NCI-H2107 treated with DMSO at 0.1 percent for 48 hours (cell line): Measurements from ENCODE around the gene LRRN1.

Source experiments
- DNase-seq: peaks from one replicate; lab custom pipeline; 2025; ENCODE audit not compliant: unreplicated experiment; lab: John Stamatoyannopoulos, UW

LRRN1 gene

DNA sequence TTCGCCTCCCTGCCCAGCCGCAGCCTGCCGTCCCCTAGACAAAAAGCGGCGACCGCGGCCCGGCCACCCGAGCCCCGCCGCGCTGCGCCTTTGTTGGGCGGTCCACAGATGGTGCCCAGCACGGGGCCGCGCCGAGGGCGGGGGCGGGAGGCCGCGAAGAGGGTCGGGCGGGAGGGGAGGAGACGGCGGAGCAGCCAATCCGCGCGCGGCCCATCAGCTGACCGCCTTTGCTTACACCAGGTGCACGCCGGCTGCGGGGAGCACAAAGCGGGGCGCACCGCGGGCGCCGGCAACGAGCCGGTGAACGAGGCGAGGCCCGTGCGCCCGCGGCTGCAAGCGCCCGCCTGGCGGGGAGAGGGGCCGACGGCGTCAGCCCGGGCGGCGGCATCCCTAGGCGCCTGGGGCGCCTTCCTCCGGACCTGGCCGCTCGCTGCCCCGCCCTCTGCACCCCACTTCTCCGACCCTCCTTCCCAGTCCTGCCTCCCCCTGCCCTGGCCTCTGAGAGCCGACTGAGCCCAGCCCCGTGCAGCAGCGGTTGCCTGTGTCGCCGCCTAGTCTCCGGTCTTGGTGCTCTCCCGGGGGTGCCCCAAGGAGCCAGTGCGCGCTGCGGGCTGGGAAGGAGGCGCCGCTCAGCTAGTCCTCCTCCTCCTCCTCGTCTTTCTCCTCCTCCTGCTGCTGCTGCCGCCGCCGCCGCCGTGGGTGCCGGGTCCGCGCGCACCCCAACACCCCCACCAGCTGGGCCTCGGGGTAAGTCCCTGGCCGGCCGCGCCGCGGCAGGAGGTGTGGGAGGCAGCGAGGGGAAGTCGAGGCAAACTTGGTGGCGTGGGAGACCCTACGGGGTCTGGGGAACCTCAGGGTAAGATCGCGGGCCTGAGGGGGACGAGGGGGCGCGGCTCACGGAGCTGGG, at the start of gene LRRN1:
Gene LRRN1, plus strand, starts transcription at position 259 of the 907 bp plus-strand sequence. CDS start 45,211 bp downstream, outside the sequence.
- peak; percentile 12 for DNase-seq

DNA sequence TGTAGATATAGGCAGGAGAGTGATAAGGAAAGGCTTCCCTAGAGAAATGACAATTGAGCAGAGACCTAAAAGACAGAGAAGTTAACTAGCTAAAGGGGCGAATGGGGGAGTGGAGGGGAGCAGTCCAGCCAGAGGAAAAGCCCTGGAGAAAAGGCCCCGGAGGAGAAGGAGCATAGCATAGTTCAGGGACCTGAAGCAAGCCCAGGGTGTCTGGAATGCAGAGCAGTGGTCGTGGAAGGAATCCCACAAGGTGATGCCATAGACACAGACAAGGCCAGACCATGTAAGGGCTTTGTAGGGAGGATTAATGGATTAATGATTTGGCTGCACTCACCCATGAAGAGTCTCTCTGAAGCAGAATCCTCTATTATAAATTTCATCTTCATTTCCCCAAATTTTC, 45.8 kb upstream of the LRRN1 start:
- no peak for DNase-seq

DNA sequence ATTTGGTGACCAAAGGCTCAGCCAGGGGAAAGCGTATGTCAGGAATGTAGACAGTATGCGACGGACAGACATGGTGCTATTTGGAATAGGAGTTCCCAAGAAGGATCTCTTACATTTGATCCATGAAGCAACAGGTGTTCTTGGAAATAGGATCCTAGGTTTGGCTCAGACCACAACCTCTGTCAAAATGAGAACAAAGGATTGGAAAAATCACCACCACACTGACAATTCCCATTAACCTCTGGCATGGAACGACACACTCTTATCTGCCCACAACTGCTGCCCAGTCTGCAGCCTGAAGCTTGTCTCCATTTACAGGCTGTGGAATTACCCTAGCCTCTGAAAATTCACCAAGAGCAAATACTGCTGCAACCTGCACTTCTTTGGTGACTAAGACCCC, 33.6 kb upstream of the LRRN1 start:
- DNase-seq, result no peak

DNA sequence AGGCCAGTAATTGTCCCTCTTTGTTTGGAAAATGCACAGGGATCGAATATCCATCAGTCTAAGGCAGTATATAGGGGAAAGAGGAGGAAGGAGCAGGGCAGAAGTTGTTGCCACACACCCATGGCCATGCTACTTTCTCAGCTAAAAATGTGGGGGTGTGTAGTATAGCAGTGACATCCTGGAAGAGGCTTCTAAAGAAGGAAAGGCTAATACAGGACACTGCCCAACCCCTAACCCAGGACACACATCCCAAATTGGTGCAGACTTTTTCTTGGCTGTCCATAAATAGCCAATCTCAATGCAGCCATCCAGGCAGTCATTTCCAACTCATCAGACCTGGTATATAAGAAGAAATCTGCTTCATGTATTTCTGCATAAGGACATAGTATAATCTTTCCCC, 33.1 kb upstream of the LRRN1 start:
- no peak for DNase-seq

DNA sequence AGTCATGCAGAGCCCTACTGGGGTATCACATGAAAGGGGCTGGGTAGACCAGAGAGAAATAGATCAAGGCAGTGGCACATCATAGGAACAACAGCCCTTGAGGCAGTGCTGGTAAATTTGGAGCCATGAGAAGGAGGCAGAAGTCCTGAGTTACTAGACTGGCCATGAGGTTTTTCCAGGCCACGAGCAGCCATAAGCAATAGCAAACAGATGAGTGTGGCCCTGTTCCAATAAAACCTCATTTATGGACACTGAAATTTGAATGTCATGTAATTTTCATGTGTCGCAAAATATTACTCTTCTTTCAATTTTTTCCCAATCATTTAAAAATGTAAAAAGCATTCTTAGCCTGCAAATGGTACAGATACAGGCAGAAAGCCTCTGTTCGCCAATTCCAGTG, 28.1 kb upstream of the LRRN1 start:
- DNase-seq, result no peak

DNA sequence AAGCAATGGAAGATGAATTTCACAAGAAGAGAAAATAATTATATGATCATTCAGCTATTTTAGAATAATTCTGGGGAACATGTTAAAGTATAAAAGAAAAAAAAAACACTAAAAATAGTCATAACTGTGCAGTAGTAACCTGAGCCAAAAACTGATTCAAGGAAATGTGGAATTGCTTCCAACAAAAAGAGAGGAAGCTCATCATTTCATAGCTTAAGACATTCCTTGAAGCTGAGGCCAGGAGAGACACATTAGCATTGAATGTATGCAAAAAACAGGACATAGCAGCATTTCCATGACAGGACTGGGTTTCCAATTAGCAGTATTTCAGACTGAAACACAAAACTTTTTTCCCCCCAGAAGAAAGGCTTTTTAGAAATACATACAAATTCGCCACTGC, 27.7 kb upstream of the LRRN1 start:
- no peak for DNase-seq

DNA sequence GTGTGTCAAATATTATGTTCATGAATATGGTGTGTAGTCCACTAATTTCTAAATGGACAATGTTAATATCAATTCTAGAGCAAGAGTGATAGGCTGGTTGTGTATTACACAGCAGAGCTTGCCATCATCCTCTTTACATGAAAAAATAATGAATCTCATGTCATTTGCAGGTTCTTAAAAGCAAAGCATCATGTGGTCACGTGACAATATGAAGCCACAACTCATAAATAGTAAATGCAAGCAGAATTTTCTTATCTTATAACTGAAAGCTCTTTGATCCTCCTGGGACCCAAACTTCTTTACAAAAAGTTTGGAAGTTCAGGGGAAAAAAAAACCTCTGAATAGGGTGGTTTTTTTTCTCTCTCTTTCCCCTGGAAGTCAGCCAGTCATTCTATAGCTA, 26.9 kb upstream of the LRRN1 start:
- no peak for DNase-seq

DNA sequence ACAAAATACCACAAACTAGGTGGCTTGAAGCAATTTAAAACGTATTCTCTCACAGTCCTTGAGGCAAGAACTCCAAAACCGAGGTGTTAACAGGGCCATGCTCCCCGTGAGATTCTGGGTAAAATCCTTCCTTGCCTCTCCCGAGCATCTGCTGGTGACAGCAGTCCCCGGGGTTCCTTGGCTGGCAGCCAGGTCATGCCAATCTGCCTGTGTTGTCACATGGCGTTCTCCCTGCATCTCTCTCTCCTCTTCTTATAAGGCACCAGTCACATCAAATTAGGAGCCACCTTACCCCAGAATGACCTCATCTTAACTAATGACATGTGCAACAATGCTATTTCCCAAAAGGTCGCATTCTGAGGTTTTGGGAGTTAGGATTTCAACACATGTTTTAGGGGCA, 26.3 kb upstream of the LRRN1 start:
- DNase-seq, result no peak

DNA sequence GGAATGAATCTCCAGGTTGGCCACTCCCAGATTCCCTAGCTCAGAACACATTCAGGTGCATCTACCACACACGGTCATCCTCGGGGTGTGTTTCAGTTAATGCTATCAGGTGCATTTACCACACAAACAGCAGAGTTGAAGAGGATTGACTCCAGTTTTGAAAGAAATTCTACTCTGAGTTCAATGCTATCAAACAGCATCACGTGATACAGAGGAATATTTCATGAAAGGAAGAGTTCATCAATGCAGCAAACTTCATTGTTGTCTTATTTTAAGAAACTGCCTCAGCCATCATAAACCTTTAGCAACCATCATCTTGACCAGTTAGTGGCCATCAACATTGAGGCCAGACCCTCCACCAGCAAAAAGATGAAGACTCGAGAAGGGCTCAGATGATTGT, 22.6 kb upstream of the LRRN1 start:
- no peak for DNase-seq

DNA sequence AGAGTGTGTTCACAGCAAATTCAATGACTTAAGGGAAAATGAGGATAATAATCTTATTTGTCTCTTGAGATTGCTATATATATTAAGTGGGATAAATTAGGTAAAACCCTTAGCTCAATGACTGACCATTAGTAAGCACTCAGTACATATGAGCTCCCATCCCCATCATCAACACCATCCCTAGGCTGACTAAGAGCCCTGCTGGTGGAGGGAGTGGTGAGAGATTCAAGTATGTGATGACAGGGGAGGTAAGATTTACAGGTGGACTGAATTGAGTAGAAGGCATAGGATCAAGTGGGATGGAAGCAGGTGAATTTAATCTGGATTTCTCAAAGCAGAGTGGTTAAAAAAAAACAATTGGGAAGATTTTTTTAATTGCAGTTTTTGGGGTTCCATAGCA, 21.0 kb upstream of the LRRN1 start:
- DNase-seq, result no peak

DNA sequence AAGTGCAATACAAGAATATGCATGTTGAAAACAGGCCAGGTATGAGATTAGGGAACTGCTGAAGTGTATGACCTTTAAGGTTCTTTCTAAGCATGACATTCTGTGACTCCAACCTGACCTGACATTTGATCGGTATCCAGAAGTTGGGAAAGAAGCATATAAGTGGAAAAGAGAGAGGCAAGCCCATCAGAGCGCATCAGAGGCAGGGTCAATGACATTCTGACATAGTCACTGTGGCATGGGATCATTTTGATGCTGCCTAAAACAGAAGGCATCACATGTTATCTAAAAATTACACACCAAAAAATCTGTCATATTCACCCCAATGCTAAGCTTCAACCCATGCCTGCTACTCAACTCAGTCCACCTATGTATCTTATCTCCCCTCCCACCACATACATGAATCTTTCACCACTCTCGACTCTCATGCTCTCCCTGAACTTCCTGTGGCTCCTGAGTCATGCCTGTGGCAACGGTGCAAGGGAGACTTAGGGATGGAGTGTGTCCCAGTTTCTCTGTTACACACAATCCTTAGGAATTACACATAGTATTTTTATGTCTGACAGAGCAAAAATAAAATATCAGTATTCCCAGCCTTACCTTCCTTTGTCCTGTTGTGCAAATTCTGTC, 20.5 kb upstream of the LRRN1 start:
- DNase-seq, result no peak

DNA sequence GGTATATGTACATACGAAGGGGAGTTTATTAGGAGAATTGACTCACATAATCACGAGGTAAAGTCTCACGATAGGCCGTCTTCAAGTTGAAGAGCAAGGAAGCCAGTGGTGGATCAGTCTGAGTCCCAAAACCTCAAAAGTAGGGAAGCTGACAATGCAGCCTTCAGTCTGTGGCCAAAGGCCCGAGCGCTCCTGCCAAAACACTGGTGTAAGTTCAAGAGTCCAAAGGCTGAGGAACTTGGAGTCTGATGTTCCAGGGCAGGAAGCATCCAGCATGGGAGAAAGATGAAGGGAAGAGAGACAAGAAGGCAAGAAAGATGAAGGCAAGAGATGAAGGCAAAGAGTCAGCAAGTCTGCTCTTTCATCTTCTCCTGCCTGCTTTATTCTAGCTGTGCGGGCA, 16.8 kb upstream of the LRRN1 start:
- no peak for DNase-seq

DNA sequence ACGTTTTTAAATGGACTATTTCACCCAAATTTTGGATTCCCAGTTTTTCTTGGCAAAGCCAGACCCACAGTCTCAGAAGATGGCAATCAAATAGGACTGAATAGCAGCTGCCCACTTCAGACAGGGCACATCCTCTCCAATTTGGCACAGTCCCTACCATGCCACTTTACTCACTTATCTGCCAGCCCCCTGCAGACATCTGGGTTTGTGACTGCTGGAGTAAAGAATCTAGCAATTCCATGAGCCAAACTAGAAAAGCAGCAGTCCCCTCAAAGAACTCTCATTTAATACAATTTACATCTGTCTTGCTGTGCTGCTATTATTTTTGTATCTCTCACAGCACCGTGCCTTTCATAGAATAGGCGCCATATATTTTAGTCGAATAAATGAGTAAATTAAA, 16.0 kb upstream of the LRRN1 start:
- no peak for DNase-seq

DNA sequence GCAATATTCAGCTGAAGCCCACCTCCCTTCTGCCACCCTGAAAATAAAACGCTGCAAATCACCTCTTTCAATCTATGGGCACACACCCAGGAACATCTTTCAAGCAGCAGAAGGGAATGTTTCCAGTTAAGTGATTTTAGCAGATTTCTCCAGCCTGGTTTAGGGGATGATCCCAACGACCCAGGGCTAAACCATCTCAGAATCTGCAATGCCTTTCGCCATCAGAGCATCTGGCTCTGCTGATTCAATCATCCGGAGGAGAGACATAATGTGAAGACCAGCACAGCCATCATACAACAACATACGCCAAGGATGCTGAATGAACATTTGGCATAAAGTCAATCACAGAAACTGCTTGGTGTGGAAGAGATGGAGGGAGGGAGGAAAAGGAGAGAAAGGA, 15.5 kb upstream of the LRRN1 start:
- DNase-seq, result no peak

DNA sequence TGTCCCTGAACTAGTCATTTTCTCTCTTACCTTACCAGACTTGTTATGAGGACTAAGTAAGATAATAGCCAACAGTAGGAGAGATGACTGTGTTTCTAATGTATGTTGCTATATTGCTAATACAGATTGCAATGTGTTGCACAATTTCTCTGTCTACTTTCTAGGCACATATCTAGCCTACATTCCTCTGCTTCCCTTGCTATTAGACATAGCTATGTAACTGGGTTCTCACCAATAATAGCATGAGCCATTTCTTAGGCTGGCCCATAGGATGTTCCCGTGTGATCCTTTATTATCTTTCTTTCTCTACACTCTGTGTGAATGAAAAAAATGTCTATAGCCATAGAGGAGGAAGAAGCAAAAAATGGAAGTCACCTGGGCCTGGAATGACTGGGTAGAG, 6.8 kb upstream of the LRRN1 start:
- no peak for DNase-seq

DNA sequence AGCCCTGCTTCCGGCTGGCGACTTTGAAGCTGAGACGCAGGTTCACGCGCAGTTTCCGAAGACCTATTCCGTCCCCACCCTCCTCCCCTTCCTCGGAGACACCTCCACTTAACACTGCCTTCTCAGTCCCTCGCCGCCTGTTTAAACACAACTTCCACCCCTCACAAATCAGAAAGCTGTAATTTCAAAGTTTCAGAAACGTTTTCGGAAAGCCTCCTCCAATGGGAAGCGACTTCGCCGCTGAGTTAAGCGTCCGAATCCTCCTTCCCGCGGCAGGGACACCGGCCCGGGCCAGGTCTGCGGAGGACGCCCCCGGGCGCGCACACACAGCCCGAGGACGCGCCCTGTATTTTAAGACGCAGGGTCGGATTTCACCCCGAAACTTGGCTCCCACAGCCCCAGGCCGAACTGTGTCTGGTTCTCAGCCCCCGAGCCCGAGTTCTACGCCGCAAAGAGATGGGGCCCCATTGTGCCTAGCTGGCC, 559 bp upstream of the LRRN1 start:
- no peak for DNase-seq

DNA sequence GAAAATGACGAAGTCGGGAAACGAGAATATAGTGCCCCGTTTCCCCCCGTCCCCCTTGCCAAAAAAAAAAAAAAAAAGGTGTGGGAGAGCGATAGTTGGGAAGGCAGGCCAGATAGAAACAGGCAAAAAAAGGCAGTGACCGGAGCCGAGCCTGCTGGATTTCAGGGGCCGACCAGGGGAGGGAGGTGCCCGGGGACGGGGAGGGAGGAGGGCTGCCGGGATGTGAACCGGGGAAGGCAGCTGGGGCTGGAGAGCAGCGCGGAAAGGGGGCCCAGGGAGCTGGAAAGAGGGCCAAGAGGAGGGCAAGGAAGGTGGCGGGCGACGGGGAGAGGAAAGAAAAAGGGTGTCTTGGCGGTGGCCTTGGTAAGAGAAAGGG, 837 bp downstream of the LRRN1 start:
- no peak for DNase-seq

DNA sequence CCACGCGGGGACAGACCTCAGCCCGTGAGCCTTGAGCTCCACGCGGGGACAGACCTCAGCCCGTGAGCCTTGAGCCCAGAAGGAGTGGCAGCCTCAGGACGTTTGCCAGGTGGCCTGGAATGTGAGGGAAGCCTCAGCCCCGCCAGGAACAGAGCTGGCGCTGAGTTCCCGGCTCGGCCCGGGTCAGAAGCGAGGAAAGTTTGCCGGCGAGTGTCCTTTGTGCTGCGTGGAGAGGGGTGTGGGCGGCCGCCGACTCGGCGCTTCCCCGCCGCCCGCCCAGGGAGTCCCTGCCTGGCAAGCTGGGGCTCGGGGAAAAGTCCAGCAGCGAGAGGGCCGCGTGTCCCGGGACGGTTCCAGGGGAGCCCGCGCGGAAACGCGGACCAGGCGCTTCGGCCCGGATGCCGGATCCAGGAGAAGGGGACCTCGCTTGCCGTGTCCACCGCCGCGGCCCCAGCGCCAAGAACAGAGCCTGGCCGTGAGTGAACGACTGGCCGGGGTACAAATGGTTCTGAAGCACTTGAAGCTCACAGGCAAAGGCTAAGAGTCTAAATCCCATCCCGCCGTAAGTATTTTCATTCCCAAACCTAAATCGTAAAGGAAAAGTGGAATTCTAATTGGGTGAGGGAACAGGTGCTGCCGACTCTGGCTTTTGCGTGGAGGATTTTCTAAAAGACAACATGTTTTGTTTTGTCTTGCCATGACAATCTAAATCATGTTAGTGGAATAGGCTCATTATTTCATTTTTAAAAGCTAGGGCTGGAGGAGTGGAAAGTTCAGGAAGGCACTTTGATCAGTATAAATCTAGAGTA, 1.7 kb downstream of the LRRN1 start:
- no peak for DNase-seq

DNA sequence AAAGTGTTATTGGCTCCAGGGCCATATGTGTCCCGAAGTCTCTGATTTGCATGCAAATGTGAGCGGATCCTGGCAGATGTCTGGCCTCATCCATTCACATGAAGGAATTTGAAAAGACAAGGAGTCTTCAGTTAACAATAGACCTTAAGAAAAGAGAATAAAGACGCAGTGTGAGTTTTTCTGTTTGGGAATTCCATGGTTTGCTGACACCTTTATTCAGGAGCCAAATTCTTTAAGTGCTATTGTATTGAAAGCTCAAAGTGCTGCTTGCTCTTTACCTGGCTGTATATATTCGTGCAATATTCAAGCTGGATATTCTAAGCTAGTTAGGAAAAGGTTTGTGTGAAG, 2.2 kb downstream of the LRRN1 start:
- no peak for DNase-seq

DNA sequence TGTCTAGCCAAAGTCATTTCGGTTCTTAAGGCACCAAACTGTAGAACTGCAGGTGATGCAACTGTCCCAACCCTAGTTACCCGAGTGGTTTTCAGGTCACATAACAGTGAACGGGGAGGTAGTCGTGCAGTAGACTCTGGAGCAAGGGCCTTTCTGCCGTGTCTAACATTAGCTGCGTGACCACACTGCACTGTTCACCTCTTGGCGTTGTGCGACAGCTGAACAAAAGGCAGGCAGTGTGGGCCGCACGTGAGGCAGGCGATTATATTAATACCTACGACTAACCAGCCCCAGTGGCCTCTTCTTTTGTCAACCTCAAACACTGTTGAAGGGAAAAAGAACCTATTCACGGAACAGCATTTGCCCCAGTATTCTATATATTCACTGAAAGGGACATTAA, 2.8 kb downstream of the LRRN1 start:
- DNase-seq, result no peak

DNA sequence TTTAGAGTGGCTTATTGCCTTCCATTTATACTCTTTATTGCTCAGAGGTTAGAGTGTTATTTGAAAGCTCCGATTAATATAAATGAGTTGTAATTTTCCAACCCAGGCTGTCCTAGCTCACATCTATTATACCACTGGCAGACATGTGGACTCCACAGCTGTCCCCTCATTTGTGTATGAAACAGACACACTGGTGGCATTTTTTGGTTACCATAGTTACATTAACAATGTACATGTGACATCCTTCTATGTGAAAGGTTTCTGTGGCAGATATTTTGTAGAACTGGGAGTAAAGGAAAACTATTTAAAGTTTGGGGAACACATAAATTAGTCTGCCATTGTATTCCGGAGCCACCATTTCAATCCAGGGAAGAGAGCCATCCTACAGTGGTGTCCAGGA, 5.3 kb downstream of the LRRN1 start:
- DNase-seq, result no peak

DNA sequence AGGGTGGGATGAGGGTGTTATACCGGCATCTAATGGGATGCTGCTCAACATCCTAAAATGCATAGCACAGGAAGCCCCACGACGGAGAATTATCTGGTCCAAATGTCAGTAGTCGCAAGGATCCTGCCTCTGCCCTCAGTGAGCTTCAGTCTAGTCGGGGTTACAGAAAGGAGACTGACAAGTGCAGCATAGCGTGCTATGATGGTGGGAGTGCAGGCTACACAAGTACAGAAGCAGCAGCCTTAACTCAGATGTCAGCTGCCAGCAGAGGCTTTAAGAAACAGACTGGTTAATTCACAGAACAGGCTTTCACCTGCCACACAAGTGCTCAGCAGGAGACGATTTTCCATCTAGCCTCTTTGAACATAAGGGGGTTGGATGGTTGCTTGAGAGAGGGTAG, 6.9 kb downstream of the LRRN1 start:
- no peak for DNase-seq
